ENCODE measurements around the gene DUSP18. TPM values are rescaled to one million over a fixed set of nuclear protein-coding genes. Genes with fewer than 3 reads are reported as not detected.

The DUSP18 gene
- total and polyA plus RNA-seq, 2 of the 4 experiments (the other 2 are of a cell fraction), result 14.9 TPM

DNA sequence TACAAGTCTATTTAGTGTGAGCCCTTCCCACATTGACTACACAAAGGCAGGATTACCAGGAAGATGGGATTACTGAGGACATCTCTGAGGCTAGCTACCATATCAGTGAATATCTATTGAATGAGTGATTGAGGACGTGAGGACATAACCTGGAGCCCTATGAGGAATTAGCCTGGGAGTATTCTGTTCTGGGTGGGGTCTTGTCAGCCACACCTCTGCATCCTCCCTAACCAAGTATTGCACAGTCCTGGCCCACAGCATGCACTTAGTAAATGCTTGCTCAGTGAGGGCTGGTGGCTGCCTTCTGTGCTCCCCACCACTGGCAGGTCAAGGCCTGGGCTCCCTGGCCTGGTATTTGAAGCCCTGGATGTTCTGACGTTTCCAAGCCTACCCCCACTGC, 14.8 kb downstream of the DUSP18 start:
- no peak overlapping the region for H2BK20ac ChIP-seq (ENCODE audit: low read depth, low read length)
- no peak overlapping the region for H2AK9ac ChIP-seq (replicated peaks; ENCODE audit: low read depth, low read length, poor library complexity)
- H3K4me2 ChIP-seq (ENCODE audit: low read depth, low read length), result no peak overlapping the region
- no TSS peak for BruUV-seq (replicated peaks)
- H3K27ac ChIP-seq (ENCODE audit: insufficient read depth, low read length), result no peak overlapping the region
- H2BK5ac ChIP-seq (ENCODE audit: low read depth, low read length, poor library complexity, severe bottlenecking), result no peak overlapping the region
- H3K4me3 ChIP-seq (ENCODE audit: insufficient read depth, low read depth, low read length), result no peak overlapping the region
- TF ChIP-seq, protein P1, sequence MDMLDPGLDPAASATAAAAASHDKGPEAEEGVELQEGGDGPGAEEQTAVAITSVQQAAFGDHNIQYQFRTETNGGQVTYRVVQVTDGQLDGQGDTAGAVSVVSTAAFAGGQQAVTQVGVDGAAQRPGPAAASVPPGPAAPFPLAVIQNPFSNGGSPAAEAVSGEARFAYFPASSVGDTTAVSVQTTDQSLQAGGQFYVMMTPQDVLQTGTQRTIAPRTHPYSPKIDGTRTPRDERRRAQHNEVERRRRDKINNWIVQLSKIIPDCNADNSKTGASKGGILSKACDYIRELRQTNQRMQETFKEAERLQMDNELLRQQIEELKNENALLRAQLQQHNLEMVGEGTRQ (IDR thresholded peaks at IDR 0.05; ENCODE audit: low read depth, low read length), result no peak
- ChIA-PET CTCF (no interaction called here), POLR2A (ENCODE audit: unreplicated experiment) (no interaction called here)
- H4K20me1 ChIP-seq (ENCODE audit: insufficient read depth, low read length), result no peaks in the 10 kb centered on the region
- intact Hi-C loops (cut with micrococcal nuclease), result no loop called here
- H3K18ac ChIP-seq (ENCODE audit: low read depth, low read length), result no peak overlapping the region
- no peaks in the 10 kb centered on the region for H3K9me3 ChIP-seq (ENCODE audit: control insufficient read depth, insufficient read depth, low read length)
- H3K56ac ChIP-seq (ENCODE audit: extremely low read depth, insufficient read depth, low read length), result no peak overlapping the region
- H3K79me1 ChIP-seq (ENCODE audit: low read depth in 1 of 2, low read length in 2 of 2), result peaks cover 0 to 15% of the 10 kb centered on the region in 2 experiments; a peak in 1 of 4 replicates
- no peak overlapping the region for H4K8ac ChIP-seq (ENCODE audit: low read depth in 2 of 2, low read length in 2 of 2)
- no peak overlapping the region for H3K4ac ChIP-seq (ENCODE audit: low read depth, low read length)
- no peak overlapping the region for H2AFZ ChIP-seq (replicated peaks; ENCODE audit: low read length, poor library complexity)
- no peak overlapping the region for H2AK5ac ChIP-seq (ENCODE audit: low read depth, low read length)
- dilution Hi-C loops (cut with HindIII; ENCODE audit: low sequenced_read_pairs, unreplicated experiment), result no loop called here
- H3K4me1 ChIP-seq (ENCODE audit: control insufficient read depth, insufficient read depth, low read length), result peaks cover 6% of the 10 kb centered on the region
- H3K27me3 ChIP-seq (ENCODE audit: control insufficient read depth, insufficient read depth, low read length), result no peaks in the 10 kb centered on the region
- H2BK120ac ChIP-seq (ENCODE audit: low read depth, low read length), result no peak overlapping the region
- 100% methylated on average over 1 of the region's 2 CpGs; no CpG with 5 or more reads in 1 of the 2 experiments for WGBS, 2 experiments (ENCODE audit: extremely low coverage in 2 of 2, insufficient read length in 1 of 2)
- H3K23ac ChIP-seq (ENCODE audit: low read depth, low read length), result no peak overlapping the region
- no peak overlapping the region for H3K14ac ChIP-seq (replicated peaks; ENCODE audit: low read depth, low read length)
- H2BK15ac ChIP-seq (ENCODE audit: low read depth, low read length), result no peak overlapping the region
- H3K9ac ChIP-seq (ENCODE audit: low read depth, low read length), result no peak overlapping the region
- H3K36me3 ChIP-seq (ENCODE audit: control insufficient read depth, insufficient read depth, low read length), result peaks cover 2% of the 10 kb centered on the region; the same call in 1 of the 2 replicates
- H4K5ac ChIP-seq (ENCODE audit: low read depth, low read length), result no peak overlapping the region
- DNase-seq (no peak), ATAC-seq (ENCODE audit: low read depth) (no peak)
- H4K91ac ChIP-seq (ENCODE audit: insufficient read depth, low read depth, low read length), result no peak overlapping the region
- H3K9me1 ChIP-seq (ENCODE audit: insufficient read depth, low read length), result peaks cover 13% of the 10 kb centered on the region
- in situ Hi-C loops (cut with MboI; ENCODE audit: low sequenced_read_pairs), result no loop called here
